Neural cell (in vitro differentiated cells): ENCODE data around the gene HECW1. TPM values are rescaled to one million over a fixed set of nuclear protein-coding genes. Genes with fewer than 3 reads are reported as not detected.

ENCODE experiments used
- H2AFZ ChIP-seq: fragments of 200-600, 300-800 bp; sonication (generic), shearing (Covaris generic); 2 replicates; pipeline ENCODE4 v1.6.0; 2014; ENCODE audit warnings: low read depth, mild to moderate bottlenecking, antibody characterized with exemption, low read length, moderate library complexity
- H3F3A ChIP-seq: fragments of 200-600 bp; shearing (Covaris generic); 2 replicates; pipeline ENCODE4 v1.6.1; 2016; ENCODE audit warnings: mild to moderate bottlenecking, moderate library complexity, mixed read lengths, antibody characterized with exemption, low read length; ENCODE audit not compliant: insufficient read depth, poor library complexity, severe bottlenecking
- H3K27ac ChIP-seq: fragments of 200-600, 300-800 bp; sonication (generic), shearing (Covaris generic); 2 replicates; pipeline ENCODE4 v1.5.1; 2014; ENCODE audit warnings: mild to moderate bottlenecking, low read length, moderate library complexity
- H3K27me3 ChIP-seq: fragments of 300-800, 200-600 bp; sonication (generic), shearing (Covaris generic); 2 replicates; pipeline ENCODE4 v1.6.0; 2014; ENCODE audit warnings: mild to moderate bottlenecking, low read depth, low read length, moderate library complexity; ENCODE audit not compliant: insufficient read depth
- H3K36me3 ChIP-seq: fragments of 300-800, 200-600 bp; sonication (generic), shearing (Covaris generic); 2 replicates; pipeline ENCODE4 v1.5.1; 2014; ENCODE audit warnings: mild to moderate bottlenecking, antibody characterized with exemption, low read length, moderate library complexity; ENCODE audit not compliant: insufficient read depth
- H3K4me2 ChIP-seq: fragments of 300-800, 200-600 bp; sonication (generic), shearing (Covaris generic); 2 replicates; pipeline ENCODE4 v1.6.0; 2014; ENCODE audit warnings: mild to moderate bottlenecking, low read length
- H3K4me3 ChIP-seq: fragments of 300-800, 200-600 bp; sonication (generic), shearing (Covaris generic); 2 replicates; pipeline ENCODE4 v1.5.1; 2014; ENCODE audit warnings: mild to moderate bottlenecking, low read length, moderate library complexity
- H3K79me2 ChIP-seq: fragments of 200-600 bp; shearing (Covaris generic); replicated peaks from 2 replicates; pipeline ENCODE4 v1.6.0; 2014; ENCODE audit warnings: mild to moderate bottlenecking, low read length, moderate library complexity; ENCODE audit not compliant: insufficient read depth
- H3K9ac ChIP-seq: fragments of 300-800, 200-600 bp; sonication (generic), shearing (Covaris generic); 2 replicates; pipeline ENCODE4 v1.6.1; 2016; ENCODE audit warnings: mild to moderate bottlenecking, low read length, mixed read lengths
- H3K9me2 ChIP-seq: fragments of 200-600 bp; shearing (Covaris generic); 2 replicates; pipeline ENCODE4 v1.6.1; 2016; ENCODE audit warnings: mild to moderate bottlenecking, low read length, mixed read lengths; ENCODE audit not compliant: insufficient read depth
- H3K9me3 ChIP-seq: fragments of 200-600, 300-800 bp; sonication (generic), shearing (Covaris generic); 2 replicates; pipeline ENCODE4 v1.6.1; 2016; ENCODE audit warnings: mild to moderate bottlenecking, mixed run types, low read length, moderate library complexity, mixed read lengths
- H4K20me1 ChIP-seq: fragments of 200-600 bp; shearing (Covaris generic); 2 replicates; pipeline ENCODE4 v1.6.1; 2016; ENCODE audit warnings: mild to moderate bottlenecking, mixed run types; ENCODE audit not compliant: insufficient read depth
- EP300 ChIP-seq: fragments of 450-650 bp; conservative IDR thresholded peaks from 2 replicates; pipeline ENCODE4 v1.6.1; 2014; ENCODE audit warnings: antibody characterized with exemption, mild to moderate bottlenecking, moderate library complexity; ENCODE audit not compliant: poor library complexity, severe bottlenecking
- EZH2 ChIP-seq: fragments of 200-600, 300-800 bp; shearing (Covaris generic), sonication (generic); IDR thresholded peaks from 2 replicates; pipeline ENCODE4 v1.6.1; 2014; ENCODE audit warnings: antibody characterized with exemption, low read length, borderline replicate concordance, mild to moderate bottlenecking; ENCODE audit not compliant: insufficient read depth, poor library complexity, severe bottlenecking
- MXI1 ChIP-seq: fragments of 450-650 bp; conservative IDR thresholded peaks from 2 replicates; pipeline ENCODE4 v1.6.1; 2014; ENCODE audit warnings: antibody characterized with exemption, mild to moderate bottlenecking; ENCODE audit not compliant: poor library complexity, severe bottlenecking
- POLR2AphosphoS5 ChIP-seq: IDR thresholded peaks from 2 replicates; pipeline ENCODE4 v1.6.1; 2012
- RAD21 ChIP-seq: fragments of 450-650 bp; conservative IDR thresholded peaks from 2 replicates; pipeline ENCODE4 v1.6.1; 2014; ENCODE audit warnings: antibody characterized with exemption, mild to moderate bottlenecking, moderate library complexity
- REST ChIP-seq: IDR thresholded peaks from 2 replicates; pipeline ENCODE4 v1.6.1; 2012; ENCODE audit warnings: borderline replicate concordance
- SMC3 ChIP-seq: fragments of 450-650 bp; conservative IDR thresholded peaks from 2 replicates; pipeline ENCODE4 v1.6.1; 2014; ENCODE audit warnings: antibody characterized with exemption, mild to moderate bottlenecking, moderate library complexity; ENCODE audit not compliant: poor library complexity
- TAF1 ChIP-seq: IDR thresholded peaks from 2 replicates; pipeline ENCODE4 v1.6.1; 2012; ENCODE audit warnings: low read depth
- polyA plus RNA-seq: library from polyadenylated mRNA; depleted of rRNA; stranded (reverse); fragments of >200 nt; gene quantifications from 2 replicates; pipeline ENCODE4 v1.2.3, GENCODE V29; 2014
- TF ChIP-seq, protein P1 (sequence below): fragments of 450-650 bp; IDR thresholded peaks from 2 replicates; pipeline ENCODE4 v1.5.1; 2014; ENCODE audit warnings: antibody characterized with exemption, mild to moderate bottlenecking, moderate library complexity; ENCODE audit not compliant: poor library complexity, severe bottlenecking

Gene HECW1
- polyA plus RNA-seq, 1 donor from 2014 or later: 13.8 TPM

DNA sequence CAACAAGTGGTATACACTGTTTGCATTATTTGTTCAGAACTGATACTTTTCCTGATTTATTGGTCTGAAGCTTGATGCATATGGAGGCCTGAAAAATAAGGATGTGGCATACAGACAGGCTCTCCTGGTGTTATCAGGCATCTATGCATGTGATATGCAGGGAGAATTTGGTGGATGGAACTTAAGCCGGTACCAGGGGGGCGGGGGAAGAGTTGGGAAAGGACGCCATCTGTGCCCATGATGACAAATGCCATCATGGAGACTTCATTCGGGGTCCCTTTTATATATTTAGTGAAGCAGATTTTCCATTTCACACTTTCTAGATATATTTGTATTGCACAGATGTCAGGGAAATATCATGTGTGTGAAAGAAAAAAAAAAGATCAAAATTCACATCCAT is 5.4 kb downstream of the HECW1 start:
- H3K36me3 ChIP-seq: peaks cover 4% of the 10 kb centered on the region
- H3K9me3 ChIP-seq: no peaks in the 10 kb centered on the region
- no peaks in the 10 kb centered on the region for H4K20me1 ChIP-seq
- H3K9me2 ChIP-seq: no peaks in the 10 kb centered on the region
- no peak overlapping the region for H3K9ac ChIP-seq
- no peak overlapping the region for H3K4me2 ChIP-seq
- TF ChIP-seq EZH2 (no peak), POLR2AphosphoS5 (no peak), MXI1 (no peak), REST (no peak), SMC3 (no peak), RAD21 (no peak), TAF1 (no peak), EP300 (no peak)
- TF ChIP-seq, protein P1, sequence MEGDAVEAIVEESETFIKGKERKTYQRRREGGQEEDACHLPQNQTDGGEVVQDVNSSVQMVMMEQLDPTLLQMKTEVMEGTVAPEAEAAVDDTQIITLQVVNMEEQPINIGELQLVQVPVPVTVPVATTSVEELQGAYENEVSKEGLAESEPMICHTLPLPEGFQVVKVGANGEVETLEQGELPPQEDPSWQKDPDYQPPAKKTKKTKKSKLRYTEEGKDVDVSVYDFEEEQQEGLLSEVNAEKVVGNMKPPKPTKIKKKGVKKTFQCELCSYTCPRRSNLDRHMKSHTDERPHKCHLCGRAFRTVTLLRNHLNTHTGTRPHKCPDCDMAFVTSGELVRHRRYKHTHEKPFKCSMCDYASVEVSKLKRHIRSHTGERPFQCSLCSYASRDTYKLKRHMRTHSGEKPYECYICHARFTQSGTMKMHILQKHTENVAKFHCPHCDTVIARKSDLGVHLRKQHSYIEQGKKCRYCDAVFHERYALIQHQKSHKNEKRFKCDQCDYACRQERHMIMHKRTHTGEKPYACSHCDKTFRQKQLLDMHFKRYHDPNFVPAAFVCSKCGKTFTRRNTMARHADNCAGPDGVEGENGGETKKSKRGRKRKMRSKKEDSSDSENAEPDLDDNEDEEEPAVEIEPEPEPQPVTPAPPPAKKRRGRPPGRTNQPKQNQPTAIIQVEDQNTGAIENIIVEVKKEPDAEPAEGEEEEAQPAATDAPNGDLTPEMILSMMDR: no peak
- no peaks in the 10 kb centered on the region for H3F3A ChIP-seq
- peaks cover 36% of the 10 kb centered on the region for H3K79me2 ChIP-seq
- H2AFZ ChIP-seq: no peak overlapping the region
- H3K27ac ChIP-seq: no peak overlapping the region
- peaks cover 13% of the 10 kb centered on the region for H3K27me3 ChIP-seq
- no peak overlapping the region for H3K4me3 ChIP-seq

DNA sequence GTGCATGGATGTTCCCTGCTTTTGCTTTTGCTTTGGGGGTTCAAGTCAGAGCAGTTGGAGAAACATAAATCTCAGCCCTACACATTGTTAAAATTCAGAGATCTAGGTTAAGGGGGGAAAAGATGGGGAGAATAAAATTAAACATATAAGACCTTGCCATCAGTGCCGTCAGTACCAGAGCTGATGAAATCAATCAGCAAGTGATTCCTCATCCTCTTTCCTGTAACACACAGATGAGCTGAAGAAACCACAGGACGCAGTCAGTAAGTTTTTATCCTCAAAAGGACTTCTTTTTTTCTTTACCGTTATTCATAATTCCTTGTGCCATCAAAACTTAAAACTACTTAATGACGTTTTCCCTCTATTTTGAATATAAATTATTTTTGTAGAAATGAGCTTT is 5.9 kb downstream of the HECW1 start:
- Histone ChIP-seq H4K20me1 (no peaks in the 10 kb centered on the region), H3K9me2 (no peaks in the 10 kb centered on the region), H3K4me3 (no peak overlapping the region), H2AFZ (no peak overlapping the region), H3K27me3 (peaks cover 13% of the 10 kb centered on the region), H3K4me2 (no peak overlapping the region), H3K9me3 (no peaks in the 10 kb centered on the region), H3K36me3 (peaks cover 4% of the 10 kb centered on the region), H3F3A (no peaks in the 10 kb centered on the region), H3K9ac (no peak overlapping the region), H3K79me2 (peaks cover 36% of the 10 kb centered on the region), H3K27ac (no peak overlapping the region)
- TF ChIP-seq POLR2AphosphoS5 (no peak), REST (no peak), MXI1 (no peak)
- TF ChIP-seq, protein P1: no peak
